VCaP (cell line): ENCODE results near the gene SORCS3.

Experiments used
- H3K27ac ChIP-seq: fragments of 450-650 bp; 2 replicates; pipeline ENCODE4 v1.5.1; 2017
- TF ChIP-seq, protein P1 (sequence below): fragments of 450-650 bp; conservative IDR thresholded peaks from 2 replicates; pipeline ENCODE4 v1.5.1; 2017; ENCODE audit warnings: mild to moderate bottlenecking, moderate library complexity

Gene SORCS3

DNA sequence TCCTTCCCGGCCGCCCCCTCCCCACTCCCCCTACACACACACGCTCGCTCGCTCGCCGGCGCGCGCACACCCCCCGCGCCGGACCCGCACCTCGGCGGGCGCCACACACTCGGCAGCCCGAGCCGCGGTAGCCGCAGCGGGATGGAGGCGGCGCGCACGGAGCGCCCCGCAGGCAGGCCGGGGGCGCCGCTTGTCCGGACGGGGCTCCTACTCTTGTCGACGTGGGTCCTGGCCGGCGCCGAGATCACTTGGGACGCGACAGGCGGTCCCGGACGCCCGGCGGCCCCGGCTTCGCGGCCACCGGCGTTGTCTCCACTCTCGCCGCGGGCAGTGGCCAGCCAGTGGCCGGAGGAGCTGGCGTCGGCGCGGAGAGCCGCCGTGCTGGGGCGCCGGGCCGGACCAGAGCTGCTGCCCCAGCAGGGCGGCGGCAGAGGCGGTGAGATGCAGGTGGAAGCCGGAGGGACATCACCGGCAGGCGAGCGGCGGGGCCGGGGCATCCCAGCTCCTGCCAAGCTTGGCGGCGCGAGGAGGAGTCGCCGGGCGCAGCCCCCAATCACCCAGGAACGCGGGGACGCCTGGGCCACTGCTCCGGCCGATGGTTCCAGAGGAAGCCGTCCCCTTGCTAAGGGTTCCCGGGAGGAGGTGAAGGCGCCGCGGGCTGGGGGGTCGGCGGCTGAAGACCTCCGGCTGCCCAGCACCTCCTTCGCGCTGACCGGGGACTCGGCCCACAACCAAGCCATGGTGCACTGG lies at the start of gene SORCS3:
Gene SORCS3 (plus strand): TSS at position 104 of the 750 bp plus-strand sequence.
- TF ChIP-seq, protein P1, sequence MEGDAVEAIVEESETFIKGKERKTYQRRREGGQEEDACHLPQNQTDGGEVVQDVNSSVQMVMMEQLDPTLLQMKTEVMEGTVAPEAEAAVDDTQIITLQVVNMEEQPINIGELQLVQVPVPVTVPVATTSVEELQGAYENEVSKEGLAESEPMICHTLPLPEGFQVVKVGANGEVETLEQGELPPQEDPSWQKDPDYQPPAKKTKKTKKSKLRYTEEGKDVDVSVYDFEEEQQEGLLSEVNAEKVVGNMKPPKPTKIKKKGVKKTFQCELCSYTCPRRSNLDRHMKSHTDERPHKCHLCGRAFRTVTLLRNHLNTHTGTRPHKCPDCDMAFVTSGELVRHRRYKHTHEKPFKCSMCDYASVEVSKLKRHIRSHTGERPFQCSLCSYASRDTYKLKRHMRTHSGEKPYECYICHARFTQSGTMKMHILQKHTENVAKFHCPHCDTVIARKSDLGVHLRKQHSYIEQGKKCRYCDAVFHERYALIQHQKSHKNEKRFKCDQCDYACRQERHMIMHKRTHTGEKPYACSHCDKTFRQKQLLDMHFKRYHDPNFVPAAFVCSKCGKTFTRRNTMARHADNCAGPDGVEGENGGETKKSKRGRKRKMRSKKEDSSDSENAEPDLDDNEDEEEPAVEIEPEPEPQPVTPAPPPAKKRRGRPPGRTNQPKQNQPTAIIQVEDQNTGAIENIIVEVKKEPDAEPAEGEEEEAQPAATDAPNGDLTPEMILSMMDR = no peak
- H3K27ac ChIP-seq = no peak within 1 kb of the TSS

- TF ChIP-seq, protein P1 = no peak
- H3K27ac ChIP-seq = no peak overlapping the region
Observed at GRCh38 chr10:104591441-104591840, 49.6 kb upstream of the SORCS3 start.

DNA sequence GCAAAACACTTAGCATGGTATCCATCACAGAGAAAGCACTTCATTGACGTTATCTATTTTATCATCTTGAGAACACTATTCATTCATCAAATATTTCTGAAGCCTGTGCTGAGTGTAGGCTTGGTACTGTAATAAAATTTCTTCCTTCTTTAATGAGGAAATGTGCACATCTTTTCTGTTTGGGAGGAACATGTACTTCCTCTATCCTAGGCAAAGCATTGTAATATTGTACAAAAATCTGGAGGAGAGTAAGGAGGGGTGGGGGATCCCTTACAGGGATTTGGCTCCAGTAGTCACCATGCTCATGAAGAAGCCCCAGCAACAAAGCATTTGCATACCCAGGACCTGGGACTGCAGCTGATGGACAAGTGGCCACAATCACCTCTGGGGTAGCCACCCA lies 39.9 kb upstream of the SORCS3 start:
- TF ChIP-seq, protein P1 = no peak
- no peak overlapping the region for H3K27ac ChIP-seq

DNA sequence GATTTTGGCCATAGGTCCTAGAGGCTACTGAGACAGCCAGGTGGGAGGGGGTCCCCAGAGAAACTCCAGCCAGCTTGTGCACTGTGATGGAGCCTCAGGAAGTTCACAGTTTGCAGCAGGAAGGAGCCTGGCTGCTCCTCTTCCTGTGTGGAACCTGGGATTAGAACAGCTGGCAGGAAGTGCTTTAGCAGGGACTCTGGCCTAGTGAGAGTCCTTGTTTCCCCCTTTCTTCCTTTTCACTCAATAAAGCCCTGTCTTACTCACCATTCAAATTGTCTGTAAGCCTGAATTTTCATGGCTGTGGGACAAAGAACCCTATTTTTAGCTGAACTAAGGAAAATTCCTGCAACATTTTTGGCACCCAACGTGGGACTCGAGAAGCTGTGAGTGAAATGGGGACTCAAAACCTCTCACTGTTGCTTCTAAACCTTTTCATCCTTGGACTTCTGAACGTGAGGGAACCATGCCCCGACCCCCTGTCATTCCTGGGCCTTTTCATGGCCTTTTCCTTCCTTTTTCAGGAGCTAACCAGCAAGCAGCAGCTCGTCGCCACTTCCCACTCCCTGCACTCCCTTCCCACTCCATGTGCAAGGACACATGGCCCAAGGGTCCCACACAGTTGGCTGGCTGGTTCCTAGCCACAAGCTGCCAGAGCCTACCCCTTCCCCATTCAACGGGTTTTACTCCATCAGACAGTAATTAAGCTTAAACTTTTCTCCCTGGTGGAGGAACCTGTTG lies 32.8 kb upstream of the SORCS3 start:
- TF ChIP-seq, protein P1 = no peak
- no peak overlapping the region for H3K27ac ChIP-seq

- TF ChIP-seq, protein P1 = no peak
Observed at GRCh38 chr10:104612571-104613205, 28.4 kb upstream of the SORCS3 start.

DNA sequence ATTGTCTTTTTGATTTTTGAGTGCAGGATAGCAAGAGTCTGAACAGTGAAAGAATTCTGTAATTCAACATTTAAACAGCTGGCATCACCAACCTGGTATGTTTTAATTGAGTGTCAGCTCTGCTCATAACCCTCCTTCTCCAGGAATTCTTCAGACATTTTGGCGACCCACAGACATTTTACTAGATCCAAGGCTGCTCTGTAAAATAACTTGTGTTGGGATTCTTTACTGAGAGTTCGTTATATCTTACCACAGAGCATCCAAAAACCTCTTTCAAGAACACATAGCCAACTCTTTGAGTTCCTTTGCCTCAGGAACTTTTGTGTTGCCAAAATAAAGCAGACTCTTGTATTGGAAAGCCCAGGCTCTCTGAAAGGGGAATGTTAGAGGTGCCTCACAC lies 27.7 kb upstream of the SORCS3 start:
- no peak overlapping the region for H3K27ac ChIP-seq
- TF ChIP-seq, protein P1 = no peak

More at GRCh38 chr10:104612571-104613205, 28.4 kb upstream of the SORCS3 start:
- H3K27ac ChIP-seq = no peak overlapping the region

- TF ChIP-seq, protein P1 = peak; percentile 66
- H3K27ac ChIP-seq = no peak overlapping the region
Observed at GRCh38 chr10:104614245-104614831, 26.8 kb upstream of the SORCS3 start.
